IMR-90 (cell line): ENCODE measurements around the gene ADAMTS20. TPM values are rescaled to one million over a fixed set of nuclear protein-coding genes. Genes with fewer than 3 reads are reported as not detected.

Experiments
- ATAC-seq: fragments of 200-7000 bp; cut with Tn5 transposase; 2 replicates; pipeline ENCODE4 v1.9.1; 2020; ENCODE audit warnings: low read depth, mild to moderate bottlenecking, moderate library complexity
- BruUV-seq: library from RNA; stranded (reverse); fragments of 400-500 nt; replicated peaks from 2 replicates; lab custom pipeline; 2021; lab: Mats Ljungman, UMichigan
- CTCF ChIA-PET: fragments of 300-600 bp; formaldehyde crosslinking; extraction: SDS; loops from one replicate; lab custom pipeline; 2021; ENCODE audit warnings: antibody characterized with exemption; lab: Yijun Ruan, JAX
- POLR2A ChIA-PET: fragments of 300-600 bp; sonication (Branson Sonifier 250); formaldehyde crosslinking; loops from one replicate; lab custom pipeline; 2022; ENCODE audit warnings: antibody characterized with exemption; ENCODE audit not compliant: unreplicated experiment; lab: Charles Lee
- DNase-seq: peaks from one replicate; pipeline ENCODE4 v3.0.0; 2013
- H2AFZ ChIP-seq: replicated peaks from 2 replicates; pipeline ENCODE3; 2013; ENCODE audit warnings: low read length, mild to moderate bottlenecking; ENCODE audit not compliant: poor library complexity
- H2AK5ac ChIP-seq: 2 replicates; pipeline ENCODE4 v1.6.1; 2013; ENCODE audit warnings: low read depth, low read length, inconsistent platforms
- H2AK9ac ChIP-seq: replicated peaks from 2 replicates; pipeline ENCODE3; 2013; ENCODE audit warnings: mild to moderate bottlenecking, low read depth, low read length, moderate library complexity; ENCODE audit not compliant: poor library complexity
- H2BK120ac ChIP-seq: 2 replicates; pipeline ENCODE4 v1.6.1; 2013; ENCODE audit warnings: low read depth, low read length, inconsistent platforms
- H2BK15ac ChIP-seq: 3 replicates; pipeline ENCODE4 v1.6.1; 2013; ENCODE audit warnings: low read depth, low read length, inconsistent platforms
- H2BK20ac ChIP-seq: 2 replicates; pipeline ENCODE4 v1.6.1; 2013; ENCODE audit warnings: low read depth, mild to moderate bottlenecking, inconsistent platforms, low read length, moderate library complexity
- H2BK5ac ChIP-seq: 2 replicates; pipeline ENCODE4 v1.6.1; 2013; ENCODE audit warnings: mild to moderate bottlenecking, low read depth, low read length, inconsistent platforms; ENCODE audit not compliant: poor library complexity, severe bottlenecking
- H3K14ac ChIP-seq: replicated peaks from 2 replicates; pipeline ENCODE4 v1.6.1; 2013; ENCODE audit warnings: low read depth, low read length, inconsistent platforms
- H3K18ac ChIP-seq: 2 replicates; pipeline ENCODE4 v1.6.1; 2013; ENCODE audit warnings: low read depth, low read length, control low read depth
- H3K23ac ChIP-seq: 2 replicates; pipeline ENCODE4 v1.6.1; 2013; ENCODE audit warnings: low read depth, low read length, inconsistent platforms
- H3K27ac ChIP-seq: 2 replicates; pipeline ENCODE4 v1.5.1; 2013; ENCODE audit warnings: mild to moderate bottlenecking, control low read depth, low read length; ENCODE audit not compliant: insufficient read depth
- H3K27me3 ChIP-seq: 2 replicates; pipeline ENCODE4 v1.6.1; 2013; ENCODE audit warnings: low read length; ENCODE audit not compliant: control insufficient read depth, insufficient read depth
- H3K36me3 ChIP-seq: 2 replicates; pipeline ENCODE4 v1.6.1; 2013; ENCODE audit warnings: low read length, mixed read lengths; ENCODE audit not compliant: control insufficient read depth, insufficient read depth
- H3K4ac ChIP-seq: 2 replicates; pipeline ENCODE4 v1.6.1; 2013; ENCODE audit warnings: low read depth, low read length, inconsistent platforms
- H3K4me1 ChIP-seq: 2 replicates; pipeline ENCODE4 v1.6.1; 2013; ENCODE audit warnings: low read length, mixed read lengths; ENCODE audit not compliant: control insufficient read depth, insufficient read depth
- H3K4me2 ChIP-seq: 2 replicates; pipeline ENCODE4 v1.6.1; 2013; ENCODE audit warnings: low read depth, mild to moderate bottlenecking, control low read depth, low read length, moderate library complexity
- H3K4me3 ChIP-seq: 2 replicates; pipeline ENCODE4 v1.5.1; 2013; ENCODE audit warnings: low read depth, mild to moderate bottlenecking, control low read depth, low read length, moderate library complexity; ENCODE audit not compliant: insufficient read depth
- H3K56ac ChIP-seq: 2 replicates; pipeline ENCODE4 v1.6.1; 2013; ENCODE audit warnings: low read length, inconsistent platforms; ENCODE audit not compliant: insufficient read depth; ENCODE audit errors: extremely low read depth
- H3K79me1 ChIP-seq, 2 experiments: 2 replicates each; pipeline ENCODE4 v1.6.1; 2013; ENCODE audit warnings: low read length in 2 of 2, inconsistent platforms in 1 of 2, low read depth in 1 of 2
- H3K9ac ChIP-seq: 2 replicates; pipeline ENCODE4 v1.6.1; 2013; ENCODE audit warnings: low read depth, low read length, control low read depth
- H3K9me1 ChIP-seq: 2 replicates; pipeline ENCODE4 v1.6.1; 2013; ENCODE audit warnings: low read length, inconsistent platforms; ENCODE audit not compliant: insufficient read depth
- H3K9me3 ChIP-seq: 2 replicates; pipeline ENCODE4 v1.6.1; 2013; ENCODE audit warnings: low read length; ENCODE audit not compliant: control insufficient read depth, insufficient read depth
- H4K20me1 ChIP-seq: 2 replicates; pipeline ENCODE4 v1.6.1; 2013; ENCODE audit warnings: low read length, inconsistent platforms; ENCODE audit not compliant: insufficient read depth
- H4K5ac ChIP-seq: 2 replicates; pipeline ENCODE4 v1.6.1; 2013; ENCODE audit warnings: mild to moderate bottlenecking, low read depth, low read length, control low read depth
- H4K8ac ChIP-seq, 2 experiments: 2 replicates each; pipeline ENCODE4 v1.6.1; 2013; ENCODE audit warnings: low read depth in 2 of 2, low read length in 2 of 2, control low read depth in 1 of 2, inconsistent platforms in 1 of 2
- H4K91ac ChIP-seq: 2 replicates; pipeline ENCODE4 v1.6.1; 2013; ENCODE audit warnings: low read depth, low read length, inconsistent platforms; ENCODE audit not compliant: insufficient read depth
- BHLHE40 ChIP-seq: fragments of 150-350 bp; IDR thresholded peaks from 2 replicates; pipeline ENCODE4 v1.6.1; 2016; ENCODE audit warnings: mild to moderate bottlenecking, low read depth, low read length
- CEBPB ChIP-seq: IDR thresholded peaks from 2 replicates; pipeline ENCODE4 v1.6.1; 2012; ENCODE audit warnings: low read depth, low read length, improper control_type of control experiment
- CHD1 ChIP-seq: IDR thresholded peaks from 2 replicates; pipeline ENCODE4 v1.6.1; 2012; ENCODE audit warnings: low read depth, low read length, improper control_type of control experiment
- CTCF ChIP-seq: conservative IDR thresholded peaks from 2 replicates; pipeline ENCODE4 v1.5.1; 2012; ENCODE audit warnings: mild to moderate bottlenecking, low read depth, low read length, improper control_type of control experiment
- ELK1 ChIP-seq: fragments of 150-350 bp; IDR thresholded peaks from 2 replicates; pipeline ENCODE4 v1.6.1; 2016; ENCODE audit warnings: low read depth, mild to moderate bottlenecking, low read length, moderate library complexity, borderline replicate concordance
- FOS ChIP-seq: fragments of 150-350 bp; IDR thresholded peaks from 2 replicates; pipeline ENCODE4 v1.6.1; 2016; ENCODE audit warnings: low read depth, low read length
- MAFK ChIP-seq: IDR thresholded peaks from 2 replicates; pipeline ENCODE4 v1.6.1; 2012; ENCODE audit warnings: low read depth, low read length, improper control_type of control experiment
- MAZ ChIP-seq: IDR thresholded peaks from 2 replicates; pipeline ENCODE4 v1.6.1; 2012; ENCODE audit warnings: low read depth, mild to moderate bottlenecking, low read length, improper control_type of control experiment, moderate library complexity, borderline replicate concordance
- MXI1 ChIP-seq: IDR thresholded peaks from 2 replicates; pipeline ENCODE4 v1.6.1; 2012; ENCODE audit warnings: low read depth, mild to moderate bottlenecking, low read length, moderate library complexity, borderline replicate concordance
- NFE2L2 ChIP-seq: fragments of 150-350 bp; IDR thresholded peaks from 2 replicates; pipeline ENCODE4 v1.6.1; 2016; ENCODE audit warnings: low read depth, mild to moderate bottlenecking, low read length
- POLR2A ChIP-seq: IDR thresholded peaks from 2 replicates; pipeline ENCODE4 v1.6.1; 2012; ENCODE audit warnings: mild to moderate bottlenecking, low read depth, low read length
- RAD21 ChIP-seq: IDR thresholded peaks from 2 replicates; pipeline ENCODE4 v1.6.1; 2012; ENCODE audit warnings: low read length, improper control_type of control experiment
- RCOR1 ChIP-seq: IDR thresholded peaks from 2 replicates; pipeline ENCODE4 v1.6.1; 2012; ENCODE audit warnings: mild to moderate bottlenecking, low read length, improper control_type of control experiment; ENCODE audit not compliant: insufficient replicate concordance
- RFX5 ChIP-seq: IDR thresholded peaks from 2 replicates; pipeline ENCODE4 v1.8.0; 2012; ENCODE audit warnings: low read depth, mild to moderate bottlenecking, low read length, moderate library complexity
- SMC3 ChIP-seq: fragments of 150-350 bp; IDR thresholded peaks from 2 replicates; pipeline ENCODE4 v1.6.1; 2016; ENCODE audit warnings: low read depth, mild to moderate bottlenecking, antibody characterized with exemption, low read length, moderate library complexity
- USF2 ChIP-seq: fragments of 150-350 bp; IDR thresholded peaks from 2 replicates; pipeline ENCODE4 v1.6.1; 2017; ENCODE audit warnings: mild to moderate bottlenecking, antibody characterized with exemption, low read length, low read depth
- WGBS, 2 experiments: methylation state at CpG; one replicate each; pipeline versions ENCODE4 v1.1.5 to v1.1.7; 2013; ENCODE audit warnings: missing lambda C conversion rate in 2 of 2; ENCODE audit not compliant: insufficient read length in 1 of 2; ENCODE audit errors: extremely low coverage in 2 of 2; 5-methylcytosine and 5-hydroxymethylcytosine counted together
- dilution Hi-C: fragments of 300-500 bp; cut with HindIII; formaldehyde crosslinking; loops from one replicate; pipeline ENCODE4 v1.14.3; 2018; ENCODE audit warnings: low sequenced_read_pairs; ENCODE audit not compliant: unreplicated experiment
- in situ Hi-C: fragments of 300-500 bp; cut with MboI; formaldehyde crosslinking; loops from 3 replicates; pipeline ENCODE4 v1.14.3; 2019; ENCODE audit warnings: low sequenced_read_pairs, inconsistent platforms, mixed read lengths
- intact Hi-C: fragments of 100-400 bp; cut with micrococcal nuclease; formaldehyde crosslinking; loops from 2 replicates; pipeline ENCODE4 v1.10.0; 2022
- polyA plus RNA-seq, 3 experiments: library from polyadenylated mRNA; depleted of rRNA; stranded (reverse); fragments of >200 nt; gene quantifications; 2 replicates each; pipeline ENCODE4 v1.2.3, GENCODE V29; 2012; ENCODE audit warnings: low replicate concordance in 1 of 3
- total RNA-seq: library from RNA; depleted of rRNA; stranded (reverse); fragments of >200 nt; gene quantifications from 2 replicates; pipeline ENCODE4 v1.2.3, GENCODE V29; 2012

Gene ADAMTS20
- total and polyA plus RNA-seq, 2 of the 4 experiments (the other 2 are of a cell fraction), result not detected

GRCh38 chr12:43425361-43425760, 126.6 kb downstream of the ADAMTS20 start:
- Histone ChIP-seq H3K18ac (no peak overlapping the region), H3K4me3 (no peak overlapping the region), H3K23ac (no peak overlapping the region), H3K14ac (no peak overlapping the region), H3K27me3 (no peaks in the 10 kb centered on the region), H3K79me1 (no peaks in the 10 kb centered on the region), H3K4me2 (no peak overlapping the region), H4K91ac (no peak overlapping the region), H2AK5ac (no peak overlapping the region), H3K9ac (no peak overlapping the region), H2AK9ac (no peak overlapping the region), H2BK120ac (no peak overlapping the region), H4K8ac (no peak overlapping the region), H4K5ac (no peak overlapping the region), H2AFZ (no peak overlapping the region), H3K9me1 (no peaks in the 10 kb centered on the region), H3K56ac (no peak overlapping the region), H4K20me1 (no peaks in the 10 kb centered on the region), H3K27ac (no peak overlapping the region), H2BK20ac (no peak overlapping the region), H2BK5ac (no peak overlapping the region), H3K36me3 (no peaks in the 10 kb centered on the region), H3K9me3 (no peaks in the 10 kb centered on the region), H2BK15ac (no peak overlapping the region), H3K4me1 (no peaks in the 10 kb centered on the region), H3K4ac (no peak overlapping the region)
- no TSS peak for BruUV-seq
- intact Hi-C loops, result no loop called here
- dilution Hi-C loops, result no loop called here
- no CpG with 5 or more reads among the region's 3 CpGs for WGBS, 2 experiments
- ChIA-PET CTCF (no interaction called here), POLR2A (no interaction called here)
- TF ChIP-seq FOS (no peak), RFX5 (no peak), MAZ (no peak), RAD21 (no peak), CHD1 (no peak), MXI1 (no peak), POLR2A (no peak), NFE2L2 (no peak), SMC3 (no peak), USF2 (no peak), ELK1 (no peak), BHLHE40 (no peak), CTCF (no peak), RCOR1 (no peak), CEBPB (no peak), MAFK (no peak)
- DNase-seq (no peak), ATAC-seq (no peak)
- in situ Hi-C loops, result no loop called here
